IMR-90 (cell line): ENCODE results near the gene DBH. TPM values are rescaled to one million over a fixed set of nuclear protein-coding genes. Genes with fewer than 3 reads are reported as not detected.

ENCODE experiments used
- ATAC-seq: fragments of 200-7000 bp; cut with Tn5 transposase; 2 replicates; pipeline ENCODE4 v1.9.1; 2020; ENCODE audit warnings: low read depth, mild to moderate bottlenecking, moderate library complexity
- BruUV-seq: library from RNA; stranded (reverse); fragments of 400-500 nt; replicated peaks from 2 replicates; lab custom pipeline; 2021; lab: Mats Ljungman, UMichigan
- CTCF ChIA-PET: fragments of 300-600 bp; formaldehyde crosslinking; extraction: SDS; loops from one replicate; lab custom pipeline; 2021; ENCODE audit warnings: antibody characterized with exemption; lab: Yijun Ruan, JAX
- POLR2A ChIA-PET: fragments of 300-600 bp; sonication (Branson Sonifier 250); formaldehyde crosslinking; loops from one replicate; lab custom pipeline; 2022; ENCODE audit warnings: antibody characterized with exemption; ENCODE audit not compliant: unreplicated experiment; lab: Charles Lee
- DNase-seq: peaks from one replicate; pipeline ENCODE4 v3.0.0; 2013
- H2AFZ ChIP-seq: replicated peaks from 2 replicates; pipeline ENCODE3; 2013; ENCODE audit warnings: low read length, mild to moderate bottlenecking; ENCODE audit not compliant: poor library complexity
- H2AK5ac ChIP-seq: 2 replicates; pipeline ENCODE4 v1.6.1; 2013; ENCODE audit warnings: low read depth, low read length, inconsistent platforms
- H2AK9ac ChIP-seq: replicated peaks from 2 replicates; pipeline ENCODE3; 2013; ENCODE audit warnings: mild to moderate bottlenecking, low read depth, low read length, moderate library complexity; ENCODE audit not compliant: poor library complexity
- H2BK120ac ChIP-seq: 2 replicates; pipeline ENCODE4 v1.6.1; 2013; ENCODE audit warnings: low read depth, low read length, inconsistent platforms
- H2BK15ac ChIP-seq: 3 replicates; pipeline ENCODE4 v1.6.1; 2013; ENCODE audit warnings: low read depth, low read length, inconsistent platforms
- H2BK20ac ChIP-seq: 2 replicates; pipeline ENCODE4 v1.6.1; 2013; ENCODE audit warnings: low read depth, mild to moderate bottlenecking, inconsistent platforms, low read length, moderate library complexity
- H2BK5ac ChIP-seq: 2 replicates; pipeline ENCODE4 v1.6.1; 2013; ENCODE audit warnings: mild to moderate bottlenecking, low read depth, low read length, inconsistent platforms; ENCODE audit not compliant: poor library complexity, severe bottlenecking
- H3K14ac ChIP-seq: replicated peaks from 2 replicates; pipeline ENCODE4 v1.6.1; 2013; ENCODE audit warnings: low read depth, low read length, inconsistent platforms
- H3K18ac ChIP-seq: 2 replicates; pipeline ENCODE4 v1.6.1; 2013; ENCODE audit warnings: low read depth, low read length, control low read depth
- H3K23ac ChIP-seq: 2 replicates; pipeline ENCODE4 v1.6.1; 2013; ENCODE audit warnings: low read depth, low read length, inconsistent platforms
- H3K27ac ChIP-seq: 2 replicates; pipeline ENCODE4 v1.5.1; 2013; ENCODE audit warnings: mild to moderate bottlenecking, control low read depth, low read length; ENCODE audit not compliant: insufficient read depth
- H3K27me3 ChIP-seq: 2 replicates; pipeline ENCODE4 v1.6.1; 2013; ENCODE audit warnings: low read length; ENCODE audit not compliant: control insufficient read depth, insufficient read depth
- H3K36me3 ChIP-seq: 2 replicates; pipeline ENCODE4 v1.6.1; 2013; ENCODE audit warnings: low read length, mixed read lengths; ENCODE audit not compliant: control insufficient read depth, insufficient read depth
- H3K4ac ChIP-seq: 2 replicates; pipeline ENCODE4 v1.6.1; 2013; ENCODE audit warnings: low read depth, low read length, inconsistent platforms
- H3K4me1 ChIP-seq: 2 replicates; pipeline ENCODE4 v1.6.1; 2013; ENCODE audit warnings: low read length, mixed read lengths; ENCODE audit not compliant: control insufficient read depth, insufficient read depth
- H3K4me2 ChIP-seq: 2 replicates; pipeline ENCODE4 v1.6.1; 2013; ENCODE audit warnings: low read depth, mild to moderate bottlenecking, control low read depth, low read length, moderate library complexity
- H3K4me3 ChIP-seq: 2 replicates; pipeline ENCODE4 v1.5.1; 2013; ENCODE audit warnings: low read depth, mild to moderate bottlenecking, control low read depth, low read length, moderate library complexity; ENCODE audit not compliant: insufficient read depth
- H3K56ac ChIP-seq: 2 replicates; pipeline ENCODE4 v1.6.1; 2013; ENCODE audit warnings: low read length, inconsistent platforms; ENCODE audit not compliant: insufficient read depth; ENCODE audit errors: extremely low read depth
- H3K79me1 ChIP-seq, 2 experiments: 2 replicates each; pipeline ENCODE4 v1.6.1; 2013; ENCODE audit warnings: low read length in 2 of 2, inconsistent platforms in 1 of 2, low read depth in 1 of 2
- H3K9ac ChIP-seq: 2 replicates; pipeline ENCODE4 v1.6.1; 2013; ENCODE audit warnings: low read depth, low read length, control low read depth
- H3K9me1 ChIP-seq: 2 replicates; pipeline ENCODE4 v1.6.1; 2013; ENCODE audit warnings: low read length, inconsistent platforms; ENCODE audit not compliant: insufficient read depth
- H3K9me3 ChIP-seq: 2 replicates; pipeline ENCODE4 v1.6.1; 2013; ENCODE audit warnings: low read length; ENCODE audit not compliant: control insufficient read depth, insufficient read depth
- H4K20me1 ChIP-seq: 2 replicates; pipeline ENCODE4 v1.6.1; 2013; ENCODE audit warnings: low read length, inconsistent platforms; ENCODE audit not compliant: insufficient read depth
- H4K5ac ChIP-seq: 2 replicates; pipeline ENCODE4 v1.6.1; 2013; ENCODE audit warnings: mild to moderate bottlenecking, low read depth, low read length, control low read depth
- H4K8ac ChIP-seq, 2 experiments: 2 replicates each; pipeline ENCODE4 v1.6.1; 2013; ENCODE audit warnings: low read depth in 2 of 2, low read length in 2 of 2, control low read depth in 1 of 2, inconsistent platforms in 1 of 2
- H4K91ac ChIP-seq: 2 replicates; pipeline ENCODE4 v1.6.1; 2013; ENCODE audit warnings: low read depth, low read length, inconsistent platforms; ENCODE audit not compliant: insufficient read depth
- BHLHE40 ChIP-seq: fragments of 150-350 bp; IDR thresholded peaks from 2 replicates; pipeline ENCODE4 v1.6.1; 2016; ENCODE audit warnings: mild to moderate bottlenecking, low read depth, low read length
- CEBPB ChIP-seq: IDR thresholded peaks from 2 replicates; pipeline ENCODE4 v1.6.1; 2012; ENCODE audit warnings: low read depth, low read length, improper control_type of control experiment
- CHD1 ChIP-seq: IDR thresholded peaks from 2 replicates; pipeline ENCODE4 v1.6.1; 2012; ENCODE audit warnings: low read depth, low read length, improper control_type of control experiment
- ELK1 ChIP-seq: fragments of 150-350 bp; IDR thresholded peaks from 2 replicates; pipeline ENCODE4 v1.6.1; 2016; ENCODE audit warnings: low read depth, mild to moderate bottlenecking, low read length, moderate library complexity, borderline replicate concordance
- FOS ChIP-seq: fragments of 150-350 bp; IDR thresholded peaks from 2 replicates; pipeline ENCODE4 v1.6.1; 2016; ENCODE audit warnings: low read depth, low read length
- MAFK ChIP-seq: IDR thresholded peaks from 2 replicates; pipeline ENCODE4 v1.6.1; 2012; ENCODE audit warnings: low read depth, low read length, improper control_type of control experiment
- MXI1 ChIP-seq: IDR thresholded peaks from 2 replicates; pipeline ENCODE4 v1.6.1; 2012; ENCODE audit warnings: low read depth, mild to moderate bottlenecking, low read length, moderate library complexity, borderline replicate concordance
- RAD21 ChIP-seq: IDR thresholded peaks from 2 replicates; pipeline ENCODE4 v1.6.1; 2012; ENCODE audit warnings: low read length, improper control_type of control experiment
- RFX5 ChIP-seq: IDR thresholded peaks from 2 replicates; pipeline ENCODE4 v1.8.0; 2012; ENCODE audit warnings: low read depth, mild to moderate bottlenecking, low read length, moderate library complexity
- USF2 ChIP-seq: fragments of 150-350 bp; IDR thresholded peaks from 2 replicates; pipeline ENCODE4 v1.6.1; 2017; ENCODE audit warnings: mild to moderate bottlenecking, antibody characterized with exemption, low read length, low read depth
- WGBS, 2 experiments: methylation state at CpG; one replicate each; pipeline versions ENCODE4 v1.1.5 to v1.1.7; 2013; ENCODE audit warnings: missing lambda C conversion rate in 2 of 2; ENCODE audit not compliant: insufficient read length in 1 of 2; ENCODE audit errors: extremely low coverage in 2 of 2; 5-methylcytosine and 5-hydroxymethylcytosine counted together
- dilution Hi-C: fragments of 300-500 bp; cut with HindIII; formaldehyde crosslinking; loops from one replicate; pipeline ENCODE4 v1.14.3; 2018; ENCODE audit warnings: low sequenced_read_pairs; ENCODE audit not compliant: unreplicated experiment
- in situ Hi-C: fragments of 300-500 bp; cut with MboI; formaldehyde crosslinking; loops from 3 replicates; pipeline ENCODE4 v1.14.3; 2019; ENCODE audit warnings: low sequenced_read_pairs, inconsistent platforms, mixed read lengths
- intact Hi-C: fragments of 100-400 bp; cut with micrococcal nuclease; formaldehyde crosslinking; loops from 2 replicates; pipeline ENCODE4 v1.10.0; 2022
- polyA plus RNA-seq, 3 experiments: library from polyadenylated mRNA; depleted of rRNA; stranded (reverse); fragments of >200 nt; gene quantifications; 2 replicates each; pipeline ENCODE4 v1.2.3, GENCODE V29; 2012; ENCODE audit warnings: low replicate concordance in 1 of 3
- total RNA-seq: library from RNA; depleted of rRNA; stranded (reverse); fragments of >200 nt; gene quantifications from 2 replicates; pipeline ENCODE4 v1.2.3, GENCODE V29; 2012
- TF ChIP-seq, protein P1 (sequence below): conservative IDR thresholded peaks from 2 replicates; pipeline ENCODE4 v1.5.1; 2012; ENCODE audit warnings: mild to moderate bottlenecking, low read depth, low read length, improper control_type of control experiment

DBH gene
- total and polyA plus RNA-seq, 2 of the 4 experiments (the other 2 are of a cell fraction) = not detected

- POLR2A ChIA-PET = no interaction called here
Observed at GRCh38 chr9:133605856-133606707, 30.1 kb upstream of the DBH start.

More at GRCh38 chr9:133605856-133606707, 30.1 kb upstream of the DBH start:
- CTCF ChIA-PET = no interaction called here
- no peak overlapping the region for H3K9ac ChIP-seq
- H3K27ac ChIP-seq = no peak overlapping the region
- H3K9me1 ChIP-seq = no peaks in the 10 kb centered on the region
- no peak overlapping the region for H2BK5ac ChIP-seq
- in situ Hi-C loops (no loop called here), dilution Hi-C loops (no loop called here), intact Hi-C loops (loop anchor here (10.0 kb wide), 1 partner anchor 119 kb away; no protein-coding TSS in a partner anchor)
- no peak overlapping the region for H3K18ac ChIP-seq
- H4K8ac ChIP-seq = no peak overlapping the region
- H4K20me1 ChIP-seq = no peaks in the 10 kb centered on the region
- peaks cover 74% of the 10 kb centered on the region for H3K27me3 ChIP-seq
- no peak overlapping the region for H2BK15ac ChIP-seq
- no peak overlapping the region for H2AK5ac ChIP-seq
- TF ChIP-seq CEBPB (no peak), CHD1 (no peak), BHLHE40 (no peak), ELK1 (no peak), MAFK (no peak), FOS (no peak), RFX5 (no peak), MXI1 (no peak), USF2 (no peak), RAD21 (no peak)
- TF ChIP-seq, protein P1, sequence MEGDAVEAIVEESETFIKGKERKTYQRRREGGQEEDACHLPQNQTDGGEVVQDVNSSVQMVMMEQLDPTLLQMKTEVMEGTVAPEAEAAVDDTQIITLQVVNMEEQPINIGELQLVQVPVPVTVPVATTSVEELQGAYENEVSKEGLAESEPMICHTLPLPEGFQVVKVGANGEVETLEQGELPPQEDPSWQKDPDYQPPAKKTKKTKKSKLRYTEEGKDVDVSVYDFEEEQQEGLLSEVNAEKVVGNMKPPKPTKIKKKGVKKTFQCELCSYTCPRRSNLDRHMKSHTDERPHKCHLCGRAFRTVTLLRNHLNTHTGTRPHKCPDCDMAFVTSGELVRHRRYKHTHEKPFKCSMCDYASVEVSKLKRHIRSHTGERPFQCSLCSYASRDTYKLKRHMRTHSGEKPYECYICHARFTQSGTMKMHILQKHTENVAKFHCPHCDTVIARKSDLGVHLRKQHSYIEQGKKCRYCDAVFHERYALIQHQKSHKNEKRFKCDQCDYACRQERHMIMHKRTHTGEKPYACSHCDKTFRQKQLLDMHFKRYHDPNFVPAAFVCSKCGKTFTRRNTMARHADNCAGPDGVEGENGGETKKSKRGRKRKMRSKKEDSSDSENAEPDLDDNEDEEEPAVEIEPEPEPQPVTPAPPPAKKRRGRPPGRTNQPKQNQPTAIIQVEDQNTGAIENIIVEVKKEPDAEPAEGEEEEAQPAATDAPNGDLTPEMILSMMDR = no peak
- H3K23ac ChIP-seq = no peak overlapping the region
- no peak for ATAC-seq
- no peak overlapping the region for H3K4me3 ChIP-seq
- H4K5ac ChIP-seq = no peak overlapping the region
- no peak overlapping the region for H3K56ac ChIP-seq
- no peak for DNase-seq
- H3K9me3 ChIP-seq = no peaks in the 10 kb centered on the region
- no peaks in the 10 kb centered on the region for H3K79me1 ChIP-seq
- H3K14ac ChIP-seq = no peak overlapping the region
- no peak overlapping the region for H3K4ac ChIP-seq
- 47% methylated on average over 7 of the region's 16 CpGs; no CpG with 5 or more reads in 1 of the 2 experiments for WGBS, 2 experiments
- no peak overlapping the region for H2BK20ac ChIP-seq
- H2AFZ ChIP-seq = no peak overlapping the region
- H3K4me1 ChIP-seq = no peaks in the 10 kb centered on the region
- H2BK120ac ChIP-seq = no peak overlapping the region
- H4K91ac ChIP-seq = no peak overlapping the region
- no TSS peak for BruUV-seq
- no peak overlapping the region for H3K4me2 ChIP-seq
- H3K36me3 ChIP-seq = no peaks in the 10 kb centered on the region
- H2AK9ac ChIP-seq = no peak overlapping the region
